Liver (tissue), 9 donors: ENCODE results near the gene MEF2D. TPM values are rescaled to one million over a fixed set of nuclear protein-coding genes. Genes with fewer than 3 reads are reported as not detected.

Experiments used
- DNase-seq: peaks from one replicate; pipeline ENCODE4 v3.0.0-alpha.2; 2017; ENCODE audit warnings: low spot score
- H3K27ac ChIP-seq, 2 donors: one replicate each; pipeline ENCODE4 v1.7.0; 2013; ENCODE audit warnings: inconsistent platforms in 2 of 2, low read length in 2 of 2, control low read depth in 1 of 2, low read depth in 1 of 2, mild to moderate bottlenecking in 1 of 2
- H3K27me3 ChIP-seq, 4 donors: one replicate each; pipeline versions ENCODE4 v1.6.1 to v1.7.0; 2013; ENCODE audit warnings: low read length in 3 of 4, inconsistent platforms in 1 of 4, mild to moderate bottlenecking in 1 of 4, moderate library complexity in 1 of 4; ENCODE audit not compliant: control insufficient read depth in 4 of 4, insufficient read depth in 4 of 4
- H3K36me3 ChIP-seq, 4 donors: one replicate each; pipeline versions ENCODE4 v1.6.1 to v1.7.0; 2013; ENCODE audit warnings: low read length in 3 of 4, mild to moderate bottlenecking in 3 of 4, low read depth in 1 of 4, moderate library complexity in 1 of 4; ENCODE audit not compliant: control insufficient read depth in 4 of 4, insufficient read depth in 3 of 4
- H3K4me1 ChIP-seq, 4 donors: one replicate each; pipeline versions ENCODE4 v1.6.1 to v1.7.0; 2013; ENCODE audit warnings: low read length in 3 of 4, mild to moderate bottlenecking in 3 of 4, moderate library complexity in 1 of 4; ENCODE audit not compliant: control insufficient read depth in 4 of 4, insufficient read depth in 4 of 4
- H3K4me3 ChIP-seq, 3 donors: one replicate each; pipeline versions ENCODE4 v1.6.1 to v1.7.0; 2013; ENCODE audit warnings: low read length in 3 of 3, control low read depth in 1 of 3, low read depth in 1 of 3, mild to moderate bottlenecking in 1 of 3
- H3K9ac ChIP-seq, 2 donors: one replicate each; pipeline ENCODE4 v1.7.0; 2013; ENCODE audit warnings: low read length in 2 of 2, mild to moderate bottlenecking in 2 of 2, moderate library complexity in 2 of 2, control low read depth in 1 of 2, low read depth in 1 of 2
- H3K9me3 ChIP-seq, 4 donors: one replicate each; pipeline versions ENCODE4 v1.6.1 to v1.7.0; 2013; ENCODE audit warnings: low read length in 3 of 4; ENCODE audit not compliant: control insufficient read depth in 4 of 4
- ATF3 ChIP-seq: IDR thresholded peaks from 2 replicates; pipeline ENCODE4 v1.6.1; 2016; ENCODE audit warnings: antibody characterized with exemption
- EGR1 ChIP-seq, 2 donors: IDR thresholded peaks; 2 replicates each; pipeline ENCODE4 v1.6.1; 2016 to 2018; ENCODE audit warnings: antibody characterized with exemption in 2 of 2, low read depth in 2 of 2
- FOXA1 ChIP-seq: IDR thresholded peaks from 2 replicates; pipeline ENCODE4 v1.6.1; 2016; ENCODE audit warnings: antibody characterized with exemption
- FOXA2 ChIP-seq: IDR thresholded peaks from 2 replicates; pipeline ENCODE4 v1.6.1; 2016; ENCODE audit warnings: antibody characterized with exemption
- GABPA ChIP-seq, 2 donors: IDR thresholded peaks in 1 of 2; conservative IDR thresholded peaks in 1 of 2; 2 replicates each; pipeline ENCODE4 v1.6.1; 2016; ENCODE audit warnings: antibody characterized with exemption in 2 of 2, mild to moderate bottlenecking in 1 of 2, moderate library complexity in 1 of 2
- HNF4A ChIP-seq, 2 donors: conservative IDR thresholded peaks; 2 replicates each; pipeline ENCODE4 v1.6.1; 2016; ENCODE audit warnings: antibody characterized with exemption in 2 of 2, mild to moderate bottlenecking in 2 of 2
- HNF4G ChIP-seq: IDR thresholded peaks from 2 replicates; pipeline ENCODE4 v1.6.1; 2016; ENCODE audit warnings: antibody characterized with exemption
- JUND ChIP-seq, 2 donors: IDR thresholded peaks; 2 replicates each; pipeline ENCODE4 v1.6.1; 2016; ENCODE audit warnings: antibody characterized with exemption in 2 of 2
- NR2F2 ChIP-seq: IDR thresholded peaks from 2 replicates; pipeline ENCODE4 v1.6.1; 2016; ENCODE audit warnings: antibody characterized with exemption
- RAD21 ChIP-seq, 2 donors: IDR thresholded peaks; 2 replicates each; pipeline ENCODE4 v1.6.1; 2016; ENCODE audit warnings: antibody characterized with exemption in 2 of 2, mild to moderate bottlenecking in 2 of 2
- RXRA ChIP-seq, 2 donors: IDR thresholded peaks; 2 replicates each; pipeline ENCODE4 v1.6.1; 2017 to 2018; ENCODE audit warnings: antibody characterized with exemption in 2 of 2, mild to moderate bottlenecking in 1 of 2
- SP1 ChIP-seq: IDR thresholded peaks from 2 replicates; pipeline ENCODE4 v1.6.1; 2018; ENCODE audit warnings: antibody characterized with exemption, mild to moderate bottlenecking
- TAF1 ChIP-seq: conservative IDR thresholded peaks from 2 replicates; pipeline ENCODE4 v1.6.1; 2016; ENCODE audit warnings: antibody characterized with exemption, mild to moderate bottlenecking
- YY1 ChIP-seq: IDR thresholded peaks from 2 replicates; pipeline ENCODE4 v1.6.1; 2016; ENCODE audit warnings: antibody characterized with exemption, mild to moderate bottlenecking
- ZBTB33 ChIP-seq: IDR thresholded peaks from 2 replicates; pipeline ENCODE4 v1.6.1; 2016; ENCODE audit warnings: antibody characterized with exemption
- WGBS: extraction: QIAGEN DNeasy Blood & Tissue Kit; methylation state at CpG from one replicate; pipeline ENCODE4 v1.1.7; 2013; 5-methylcytosine and 5-hydroxymethylcytosine counted together
- polyA plus RNA-seq, 2 donors: library from polyadenylated mRNA; stranded (reverse) in 1 of 2; unstranded in 1 of 2; fragments of 200-250 nt in 1 of 2; fragments of >200 nt in 1 of 2; fragmentation: Nextera tagmentation in 1 of 2; extraction: Ambion mirVana in 1 of 2; gene quantifications; one replicate each; pipeline versions ENCODE4 v1.2.1 to v1.2.3, GENCODE V29; 2013 to 2015
- total RNA-seq, 2 donors: library from RNA; depleted of rRNA; stranded (reverse); fragments of >200 nt; gene quantifications; one replicate each; pipeline ENCODE4 v1.2.3, GENCODE V29; 2014
- TF ChIP-seq, protein P1 (sequence below): fragments of 150-350 bp; IDR thresholded peaks from 2 replicates; pipeline ENCODE4 v1.5.1; 2017; ENCODE audit warnings: improper control_type of control experiment, low read depth, low read length; ENCODE audit not compliant: missing input control
- TF ChIP-seq, protein P2 (sequence below): IDR thresholded peaks from 2 replicates; pipeline ENCODE4 v1.6.1; 2016; ENCODE audit warnings: antibody characterized with exemption
- donor health status: healthy.
- donor health status: healthy.
- donor health status: healthy.
- donor health status: healthy.
- donor health status: healthy.

MEF2D gene
- total and polyA plus RNA-seq, 4 donors, result 3.4 to 7.6 (median 5.5) TPM

GRCh38 chr1:156500793-156501506 is 375 bp upstream of the MEF2D start:
- peak; percentile 98 for DNase-seq
- no peaks in the 10 kb centered on the region for H3K36me3 ChIP-seq
- no peaks in the 10 kb centered on the region for H3K9me3 ChIP-seq
- WGBS, result under 1% methylated on average over 57 of the region's 57 CpGs
- TF ChIP-seq SP1, result peak; percentile 65
- TF ChIP-seq RAD21 (IDR thresholded peaks at IDR 0.05), result peak in 1 of 2 donors; percentile 33
- no peak for TF ChIP-seq FOXA2
- no peak for TF ChIP-seq HNF4A (conservative IDR thresholded peaks at IDR 0.05)
- TF ChIP-seq GABPA (IDR thresholded peaks at IDR 0.05 in 1 of 2, conservative IDR thresholded peaks at IDR 0.05 in 1 of 2), result no peak
- peak; percentile 72 for TF ChIP-seq YY1
- TF ChIP-seq, protein P1, sequence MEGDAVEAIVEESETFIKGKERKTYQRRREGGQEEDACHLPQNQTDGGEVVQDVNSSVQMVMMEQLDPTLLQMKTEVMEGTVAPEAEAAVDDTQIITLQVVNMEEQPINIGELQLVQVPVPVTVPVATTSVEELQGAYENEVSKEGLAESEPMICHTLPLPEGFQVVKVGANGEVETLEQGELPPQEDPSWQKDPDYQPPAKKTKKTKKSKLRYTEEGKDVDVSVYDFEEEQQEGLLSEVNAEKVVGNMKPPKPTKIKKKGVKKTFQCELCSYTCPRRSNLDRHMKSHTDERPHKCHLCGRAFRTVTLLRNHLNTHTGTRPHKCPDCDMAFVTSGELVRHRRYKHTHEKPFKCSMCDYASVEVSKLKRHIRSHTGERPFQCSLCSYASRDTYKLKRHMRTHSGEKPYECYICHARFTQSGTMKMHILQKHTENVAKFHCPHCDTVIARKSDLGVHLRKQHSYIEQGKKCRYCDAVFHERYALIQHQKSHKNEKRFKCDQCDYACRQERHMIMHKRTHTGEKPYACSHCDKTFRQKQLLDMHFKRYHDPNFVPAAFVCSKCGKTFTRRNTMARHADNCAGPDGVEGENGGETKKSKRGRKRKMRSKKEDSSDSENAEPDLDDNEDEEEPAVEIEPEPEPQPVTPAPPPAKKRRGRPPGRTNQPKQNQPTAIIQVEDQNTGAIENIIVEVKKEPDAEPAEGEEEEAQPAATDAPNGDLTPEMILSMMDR, result peak; percentile 37
- TF ChIP-seq RXRA (IDR thresholded peaks at IDR 0.05), result peak in 1 of 2 donors; percentile 39
- peak; percentile 41 to 61 for TF ChIP-seq EGR1 (IDR thresholded peaks at IDR 0.05; ENCODE audit: low read depth in 2 of 2)
- TF ChIP-seq NR2F2, result no peak
- no peak for TF ChIP-seq HNF4G
- peak overlapping the region; percentile 100 for H3K27ac ChIP-seq
- no peaks in the 10 kb centered on the region for H3K27me3 ChIP-seq
- peak overlapping the region; percentile 83 to 90 for H3K9ac ChIP-seq
- peak overlapping the region; percentile 71 to 98 (median 94) for H3K4me3 ChIP-seq
- H3K4me1 ChIP-seq, result peaks cover 21 to 57% (median 46%) of the 10 kb centered on the region in 4 donors

- H3K9me3 ChIP-seq, result no peaks in the 10 kb centered on the region
- DNase-seq, result peak; percentile 65
- WGBS, result under 1% methylated on average over 51 of the region's 51 CpGs
These were observed 583 bp downstream of the MEF2D start for GRCh38 chr1:156499842-156500542.

More at GRCh38 chr1:156499842-156500542, 583 bp downstream of the MEF2D start:
- TF ChIP-seq YY1 (no peak), JUND (IDR thresholded peaks at IDR 0.05) (no peak), ATF3 (no peak), ZBTB33 (no peak), TAF1 (no peak), GABPA (IDR thresholded peaks at IDR 0.05 in 1 of 2, conservative IDR thresholded peaks at IDR 0.05 in 1 of 2) (no peak), SP1 (no peak), EGR1 (IDR thresholded peaks at IDR 0.05; ENCODE audit: low read depth in 2 of 2) (no peak), FOXA1 (no peak), FOXA2 (no peak), NR2F2 (no peak), HNF4A (conservative IDR thresholded peaks at IDR 0.05) (no peak), HNF4G (no peak)
- TF ChIP-seq, protein P1, result no peak
- TF ChIP-seq, protein P2, sequence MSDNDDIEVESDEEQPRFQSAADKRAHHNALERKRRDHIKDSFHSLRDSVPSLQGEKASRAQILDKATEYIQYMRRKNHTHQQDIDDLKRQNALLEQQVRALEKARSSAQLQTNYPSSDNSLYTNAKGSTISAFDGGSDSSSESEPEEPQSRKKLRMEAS, result no peak
- Histone ChIP-seq H3K27me3 (no peaks in the 10 kb centered on the region), H3K4me1 (peaks cover 22 to 66% (median 52%) of the 10 kb centered on the region in 4 donors), H3K36me3 (no peaks in the 10 kb centered on the region), H3K27ac (peak overlapping the region; percentile 100), H3K4me3 (peak overlapping the region; percentile 57 to 98 (median 94)), H3K9ac (peak overlapping the region; percentile 75 to 90)
